GM12875 (cell line): ENCODE data around the gene OR56A4.

Experiments
- H3K4me3 ChIP-seq: one replicate; pipeline ENCODE4 v1.5.1; 2011; ENCODE audit warnings: low read depth, low read length, control low read depth
- CTCF ChIP-seq: IDR thresholded peaks from 2 replicates; pipeline ENCODE4 v1.5.1; 2011; ENCODE audit warnings: low read depth, mild to moderate bottlenecking, control low read depth, inconsistent platforms, low read length, moderate library complexity, borderline replicate concordance; ENCODE audit not compliant: insufficient read depth

The OR56A4 gene

GRCh38 chr11:6006846-6007245, at the start of gene OR56A4:
TSS of gene OR56A4 (minus strand) at chr11:6006946. CDS start at chr11:6002992, 3,954 bp downstream.
- TF ChIP-seq CTCF = no peak
- no peak within 1 kb of the TSS for H3K4me3 ChIP-seq

GRCh38 chr11:6055569-6055968, 48.8 kb upstream of the OR56A4 start:
- H3K4me3 ChIP-seq = no peak overlapping the region

GRCh38 chr11:6052374-6052773, 45.6 kb upstream of the OR56A4 start:
- no peak for TF ChIP-seq CTCF
- no peak overlapping the region for H3K4me3 ChIP-seq

More at GRCh38 chr11:6055569-6055968, 48.8 kb upstream of the OR56A4 start:
- no peak for TF ChIP-seq CTCF

GRCh38 chr11:6040874-6041273, 34.1 kb upstream of the OR56A4 start:
- no peak for TF ChIP-seq CTCF
- no peak overlapping the region for H3K4me3 ChIP-seq

GRCh38 chr11:6030708-6031405, 24.1 kb upstream of the OR56A4 start, which contains the start of gene OR56A1:
TSS of gene OR56A1 (minus strand) at chr11:6030758. CDS start at chr11:6027692, 3,066 bp downstream.
- no peak within 1 kb of the TSS for H3K4me3 ChIP-seq

GRCh38 chr11:6027501-6027900, 20.8 kb upstream of the OR56A4 start:
- no peak for TF ChIP-seq CTCF
- no peak overlapping the region for H3K4me3 ChIP-seq

More at GRCh38 chr11:6030708-6031405, 24.1 kb upstream of the OR56A4 start, which contains the start of gene OR56A1:
- TF ChIP-seq CTCF = no peak

GRCh38 chr11:6025056-6025455, 18.3 kb upstream of the OR56A4 start:
- TF ChIP-seq CTCF = no peak
- no peak overlapping the region for H3K4me3 ChIP-seq
